ENCODE results near the gene ZNF28.
"Not testable (repeated sequence)": the region's sequence is repeated elsewhere in the genome, so short reads cannot be mapped to it uniquely, and the experiment has no call there.

The ZNF28 gene

GRCh38 chr19:52821204-52821960 is at the start of gene ZNF28:
Gene ZNF28, minus strand, starts transcription at chr19:52821633. Its CDS starts 3,675 bp downstream, at chr19:52817958.
- peak; percentile 62 for DNase-seq

- DNase-seq, result not testable (repeated sequence)
Observed at GRCh38 chr19:52868031-52868430, 46.6 kb upstream of the ZNF28 start.

GRCh38 chr19:52857378-52858191 is 36.2 kb upstream of the ZNF28 start, which contains the start of gene ZNF468:
Gene ZNF468, minus strand, starts transcription at chr19:52857619. Its CDS starts 3,347 bp downstream, at chr19:52854272.
- peak; percentile 42 for DNase-seq

- DNase-seq, result not testable (repeated sequence)
Observed at GRCh38 chr19:52856540-52857377, 35.3 kb upstream of the ZNF28 start.

- not testable (repeated sequence) for DNase-seq
Observed at GRCh38 chr19:52847352-52847751, 25.9 kb upstream of the ZNF28 start.

- DNase-seq, result not testable (repeated sequence)
Observed at GRCh38 chr19:52840825-52841465, 19.5 kb upstream of the ZNF28 start.

- not testable (repeated sequence) for DNase-seq
Observed at GRCh38 chr19:52834289-52834688, 12.9 kb upstream of the ZNF28 start.

- not testable (repeated sequence) for DNase-seq
Observed at GRCh38 chr19:52833541-52833940, 12.1 kb upstream of the ZNF28 start.

- DNase-seq, result not testable (repeated sequence)
Observed at GRCh38 chr19:52829866-52830265, 8.4 kb upstream of the ZNF28 start.

- DNase-seq, result no peak
Observed at GRCh38 chr19:52825765-52826164, 4.3 kb upstream of the ZNF28 start.

- no peak for DNase-seq
Observed at GRCh38 chr19:52823676-52824075, 2.2 kb upstream of the ZNF28 start.

- DNase-seq, result not testable (repeated sequence)
Observed at GRCh38 chr19:52820472-52821203, 795 bp downstream of the ZNF28 start.

GRCh38 chr19:52809801-52810200 is 11.6 kb downstream of the ZNF28 start:
- DNase-seq, result no peak

GRCh38 chr19:52799950-52800640 is 21.3 kb downstream of the ZNF28 start:
- not testable (repeated sequence) for DNase-seq

GRCh38 chr19:52789440-52789839 is 32.0 kb downstream of the ZNF28 start:
- DNase-seq, result no peak

GRCh38 chr19:52786464-52787354 is 34.7 kb downstream of the ZNF28 start, which contains the start of gene ZNF600:
Gene ZNF600, minus strand, starts transcription at chr19:52786791. Its CDS starts 7,903 bp downstream, at chr19:52778888.
- DNase-seq, result peak; percentile 47

- DNase-seq, result no peak
Observed at GRCh38 chr19:52786078-52786463, 35.4 kb downstream of the ZNF28 start.

GRCh38 chr19:52785506-52785905 is 35.9 kb downstream of the ZNF28 start:
- no peak for DNase-seq

- not testable (repeated sequence) for DNase-seq
Observed at GRCh38 chr19:52782864-52783263, 38.6 kb downstream of the ZNF28 start.

- DNase-seq, result peak; percentile 13
Observed at GRCh38 chr19:52778811-52779210, 42.6 kb downstream of the ZNF28 start.
